ENCODE measurements around the gene MAML2. TPM values are rescaled to one million over a fixed set of nuclear protein-coding genes. Genes with fewer than 3 reads are reported as not detected.

The MAML2 gene
- total RNA-seq, 3 donors from 2014 or later, result 45.6 to 82.8 (median 68.2) TPM

GRCh38 chr11:96167787-96168186 is 175.2 kb downstream of the MAML2 start:
- Histone ChIP-seq H3K4me1 (peaks cover 0 to 24% of the 10 kb centered on the region in 2 donors), H3K27me3 (no peaks in the 10 kb centered on the region), H3K36me3 (no peaks in the 10 kb centered on the region), H3K27ac (peak overlapping the region; percentile 89), H3K9me3 (no peaks in the 10 kb centered on the region), H3K4me3 (no peak overlapping the region)
- DNase-seq (ENCODE audit: low spot score in 2 of 2), result no peak
- intact Hi-C loops (cut with DNase I; ENCODE audit: low total_unique reads), result loop anchor here (5.0 kb wide), 1 partner anchor 85 kb away; no protein-coding TSS in a partner anchor
- TF ChIP-seq CTCF (IDR thresholded peaks at IDR 0.05) (no peak), POLR2AphosphoS5 (IDR thresholded peaks at IDR 0.05) (no peak), POLR2A (IDR thresholded peaks at IDR 0.05) (no peak)

DNA sequence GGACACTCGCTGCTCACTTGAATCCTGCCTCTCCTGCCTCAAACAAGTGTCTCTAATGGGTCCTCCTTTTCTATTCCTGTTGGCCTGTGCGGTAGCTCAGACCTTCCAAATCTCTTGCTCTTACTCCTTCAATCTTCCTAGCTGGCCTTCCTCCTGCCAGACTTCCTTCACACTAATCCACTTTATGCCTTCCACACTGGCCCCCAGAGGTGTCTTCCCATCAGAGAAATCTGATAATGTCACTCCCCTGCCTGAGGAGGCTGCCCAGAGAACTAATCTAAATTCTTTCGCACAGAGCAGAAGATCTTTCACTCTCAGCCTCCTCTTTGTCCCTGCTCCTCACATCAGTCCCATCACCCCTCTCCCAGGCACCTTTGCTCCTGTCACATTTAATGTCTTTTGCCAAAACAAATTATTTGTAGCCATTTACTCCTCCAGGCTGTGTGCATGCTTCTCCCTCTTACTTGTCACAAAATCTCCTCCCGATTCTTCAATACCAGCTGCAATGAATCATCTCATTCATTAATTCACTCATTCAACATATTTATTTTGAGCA is 175.7 kb downstream of the MAML2 start:
- no peak for DNase-seq (ENCODE audit: low spot score in 2 of 2)
- Histone ChIP-seq H3K9me3 (no peaks in the 10 kb centered on the region), H3K4me3 (no peak overlapping the region), H3K27ac (peak overlapping the region; percentile 89), H3K36me3 (no peaks in the 10 kb centered on the region), H3K4me1 (peaks cover 0 to 26% of the 10 kb centered on the region in 2 donors), H3K27me3 (no peaks in the 10 kb centered on the region)
- intact Hi-C loops (cut with DNase I; ENCODE audit: low total_unique reads), result loop anchor here (5.0 kb wide), 1 partner anchor 85 kb away; no protein-coding TSS in a partner anchor
- TF ChIP-seq POLR2A (IDR thresholded peaks at IDR 0.05), result no peak
- TF ChIP-seq POLR2AphosphoS5 (IDR thresholded peaks at IDR 0.05), result no peak
- no peak for TF ChIP-seq CTCF (IDR thresholded peaks at IDR 0.05)

- TF ChIP-seq POLR2A (IDR thresholded peaks at IDR 0.05) (no peak), POLR2AphosphoS5 (IDR thresholded peaks at IDR 0.05) (peak in 1 of 3 donors; percentile 26)
- H3K36me3 ChIP-seq, result no peaks in the 10 kb centered on the region
- intact Hi-C loops (cut with DNase I; ENCODE audit: low total_unique reads), result no loop called here
- peak overlapping the region; percentile 81 to 84 for H3K27ac ChIP-seq
- no peaks in the 10 kb centered on the region for H3K27me3 ChIP-seq
- H3K4me3 ChIP-seq, result no peak overlapping the region
- no peak for DNase-seq (ENCODE audit: low spot score in 2 of 2)
- H3K9me3 ChIP-seq, result no peaks in the 10 kb centered on the region
- H3K4me1 ChIP-seq, result peaks cover 0 to 19% of the 10 kb centered on the region in 2 donors
Observed at GRCh38 chr11:96162816-96163499, 180.0 kb downstream of the MAML2 start.

- no peak overlapping the region for H3K4me3 ChIP-seq
- TF ChIP-seq POLR2AphosphoS5 (IDR thresholded peaks at IDR 0.05) (no peak), POLR2A (IDR thresholded peaks at IDR 0.05) (no peak)
- H3K4me1 ChIP-seq, result peaks cover 0 to 15% of the 10 kb centered on the region in 2 donors
- no peak for DNase-seq (ENCODE audit: low spot score in 2 of 2)
- no peaks in the 10 kb centered on the region for H3K27me3 ChIP-seq
- H3K27ac ChIP-seq, result peak overlapping the region; percentile 77 to 81
- intact Hi-C loops (cut with DNase I; ENCODE audit: low total_unique reads), result no loop called here
- H3K9me3 ChIP-seq, result no peaks in the 10 kb centered on the region
- H3K36me3 ChIP-seq, result no peaks in the 10 kb centered on the region
Observed at GRCh38 chr11:96161307-96162089, 181.5 kb downstream of the MAML2 start.

DNA sequence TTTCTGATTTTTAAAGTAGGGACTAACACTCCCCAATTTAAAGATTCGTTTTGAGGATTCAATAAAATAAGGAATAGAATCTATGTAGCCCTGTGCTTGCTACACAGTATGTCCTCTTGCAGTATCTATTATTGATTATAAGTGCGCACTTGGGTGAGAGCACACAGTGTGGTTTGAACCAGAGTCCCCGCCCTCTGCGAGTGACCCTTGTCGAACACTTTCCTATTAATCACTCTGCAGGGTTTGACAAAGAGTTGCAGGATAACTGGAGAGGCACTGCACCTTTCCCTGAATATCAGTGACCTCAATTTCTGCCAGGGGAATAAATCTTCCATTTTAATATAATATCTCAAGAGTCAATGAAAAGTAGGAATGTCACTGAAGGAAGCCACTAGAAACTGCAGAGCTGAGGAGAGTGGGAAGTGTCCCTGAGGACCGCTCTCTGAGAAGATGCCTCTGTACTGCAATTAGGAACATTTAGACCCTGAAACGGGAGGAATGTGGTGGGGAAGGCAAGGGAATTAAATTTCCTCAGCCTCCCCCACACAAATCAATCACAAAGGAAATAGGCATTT is 182.2 kb downstream of the MAML2 start:
- intact Hi-C loops (cut with DNase I; ENCODE audit: low total_unique reads), result no loop called here
- H3K27ac ChIP-seq, result peak overlapping the region; percentile 77 to 81
- H3K9me3 ChIP-seq, result no peaks in the 10 kb centered on the region
- TF ChIP-seq POLR2A (IDR thresholded peaks at IDR 0.05), result no peak
- TF ChIP-seq CTCF (IDR thresholded peaks at IDR 0.05), result no peak
- TF ChIP-seq POLR2AphosphoS5 (IDR thresholded peaks at IDR 0.05), result no peak
- peaks cover 5 to 17% of the 10 kb centered on the region in 2 donors for H3K4me1 ChIP-seq
- H3K36me3 ChIP-seq, result no peaks in the 10 kb centered on the region
- H3K4me3 ChIP-seq, result no peak overlapping the region
- DNase-seq (ENCODE audit: low spot score in 2 of 2), result no peak
- no peaks in the 10 kb centered on the region for H3K27me3 ChIP-seq
